SK-N-SH (cell line): Measurements from ENCODE around the gene ILF3. TPM values are rescaled to one million over a fixed set of nuclear protein-coding genes. Genes with fewer than 3 reads are reported as not detected.

Source experiments
- CTCF ChIA-PET: fragments of 300-600, 350-600 bp; formaldehyde crosslinking; extraction: SDS; loops from one replicate; lab custom pipeline; 2021; lab: Yijun Ruan, JAX
- POLR2A ChIA-PET: fragments of 350-600 bp; sonication (Branson Sonifier 250); formaldehyde crosslinking; extraction: SDS; loops from one replicate; lab custom pipeline; 2020; ENCODE audit warnings: antibody characterized with exemption, inconsistent platforms; lab: Yijun Ruan, JAX
- DNase-seq: peaks from one replicate; pipeline ENCODE4 v3.0.0; 2012
- H2AFZ ChIP-seq: fragments of 200-600 bp; sonication (generic); 2 replicates; pipeline ENCODE4 v1.8.1; 2016; ENCODE audit warnings: antibody characterized with exemption, mild to moderate bottlenecking, low read depth
- H3F3A ChIP-seq: fragments of 200-600 bp; sonication (generic); replicated peaks from 2 replicates; pipeline ENCODE3; 2016; ENCODE audit warnings: antibody characterized with exemption, mild to moderate bottlenecking; ENCODE audit not compliant: insufficient read depth
- H3K27ac ChIP-seq, 2 experiments: fragments of 200-500 bp in 1 of 2; fragments of 200-600 bp in 1 of 2; sonication (Bioruptor generic) in 1 of 2; sonication (generic), shearing (Covaris generic) in 1 of 2; 2 replicates each; pipeline versions ENCODE4 v1.5.1 to v1.6.1; 2014 to 2016; ENCODE audit warnings: low read depth in 2 of 2, inconsistent platforms in 1 of 2, low read length in 1 of 2, mild to moderate bottlenecking in 1 of 2, mixed read lengths in 1 of 2
- H3K27me3 ChIP-seq: fragments of 200-600 bp; sonication (generic), shearing (Covaris generic); 2 replicates; pipeline ENCODE4 v1.6.1; 2016; ENCODE audit warnings: mixed run types; ENCODE audit not compliant: insufficient read depth
- H3K36me3 ChIP-seq, 2 experiments: fragments of 200-500 bp in 1 of 2; fragments of 200-600 bp in 1 of 2; sonication (Bioruptor generic) in 1 of 2; sonication (generic) in 1 of 2; replicated peaks in 1 of 2; 2 replicates each; pipeline versions ENCODE3 to v1.5.1; 2014 to 2016; ENCODE audit warnings: low read length in 1 of 2, mild to moderate bottlenecking in 1 of 2; ENCODE audit not compliant: insufficient read depth in 2 of 2, control insufficient read depth in 1 of 2
- H3K4me1 ChIP-seq, 2 experiments: fragments of 200-500 bp in 1 of 2; fragments of 200-600 bp in 1 of 2; sonication (Bioruptor generic) in 1 of 2; sonication (generic), shearing (Covaris generic) in 1 of 2; 2 replicates each; pipeline versions ENCODE4 v1.5.1 to v1.6.1; 2014 to 2016; ENCODE audit warnings: low read depth in 1 of 2, low read length in 1 of 2, mixed run types in 1 of 2; ENCODE audit not compliant: insufficient read depth in 2 of 2, control insufficient read depth in 1 of 2
- H3K4me2 ChIP-seq: fragments of 200-600 bp; sonication (generic), shearing (Covaris generic); 2 replicates; pipeline ENCODE4 v1.6.1; 2017; ENCODE audit warnings: mixed run types
- H3K4me3 ChIP-seq, 2 experiments: fragments of 200-500 bp in 1 of 2; fragments of 200-600 bp in 1 of 2; sonication (Bioruptor generic) in 1 of 2; sonication (generic), shearing (Covaris generic) in 1 of 2; 2 replicates each; pipeline versions ENCODE4 v1.5.1 to v1.8.1; 2014 to 2016; ENCODE audit warnings: low read depth in 2 of 2, inconsistent platforms in 1 of 2, low read length in 1 of 2, mild to moderate bottlenecking in 1 of 2, mixed read lengths in 1 of 2, moderate library complexity in 1 of 2
- H3K79me2 ChIP-seq: fragments of 200-600 bp; sonication (generic); 2 replicates; pipeline ENCODE4 v1.8.1; 2017; ENCODE audit warnings: mild to moderate bottlenecking; ENCODE audit not compliant: insufficient read depth
- H3K9ac ChIP-seq: fragments of 200-600 bp; sonication (generic); 2 replicates; pipeline ENCODE4 v1.6.1; 2017; ENCODE audit warnings: mixed run types
- H3K9me2 ChIP-seq: fragments of 200-600 bp; sonication (generic); 2 replicates; pipeline ENCODE4 v1.6.1; 2017; ENCODE audit warnings: mixed run types
- H3K9me3 ChIP-seq: fragments of 200-600 bp; sonication (generic); 2 replicates; pipeline ENCODE4 v1.6.1; 2017; ENCODE audit warnings: mixed run types, mild to moderate bottlenecking, moderate library complexity
- H4K20me1 ChIP-seq: fragments of 200-600 bp; sonication (generic); 2 replicates; pipeline ENCODE4 v1.6.1; 2017; ENCODE audit warnings: mild to moderate bottlenecking, mixed run types; ENCODE audit not compliant: insufficient read depth
- CHD2 ChIP-seq: fragments of 150-350 bp; IDR thresholded peaks from 2 replicates; pipeline ENCODE4 v1.6.1; 2018; ENCODE audit warnings: low read length; ENCODE audit not compliant: partially characterized antibody
- FOXJ3 ChIP-seq: sonication (generic); formaldehyde crosslinking; IDR thresholded peaks from 2 replicates; pipeline ENCODE4 v1.5.1; 2020; ENCODE audit warnings: mild to moderate bottlenecking, missing genetic modification reagents
- MAX ChIP-seq: IDR thresholded peaks from 2 replicates; pipeline ENCODE4 v1.4.0; 2012; ENCODE audit warnings: low read depth
- MEF2A ChIP-seq: IDR thresholded peaks from 2 replicates; pipeline ENCODE4 v1.4.0; 2012; ENCODE audit warnings: low read depth, borderline replicate concordance
- MXI1 ChIP-seq: IDR thresholded peaks from 2 replicates; pipeline ENCODE4 v1.6.1; 2012; ENCODE audit warnings: mild to moderate bottlenecking, low read depth, low read length, improper control_type of control experiment
- NRF1 ChIP-seq: IDR thresholded peaks from 2 replicates; pipeline ENCODE4 v1.6.1; 2012; ENCODE audit warnings: low read depth, mild to moderate bottlenecking, low read length
- POLR2AphosphoS5 ChIP-seq: IDR thresholded peaks from 2 replicates; pipeline ENCODE4 v1.6.1; 2012; ENCODE audit warnings: low read depth, low read length
- REST ChIP-seq: IDR thresholded peaks from 2 replicates; pipeline ENCODE4 v1.6.1; 2012; ENCODE audit warnings: mild to moderate bottlenecking, low read depth, low read length, moderate library complexity
- TEAD4 ChIP-seq: IDR thresholded peaks from 2 replicates; pipeline ENCODE4 v1.4.0; 2012; ENCODE audit warnings: mild to moderate bottlenecking, borderline replicate concordance; ENCODE audit not compliant: insufficient read depth
- USF1 ChIP-seq: IDR thresholded peaks from 2 replicates; pipeline ENCODE4 v1.4.0; 2012; ENCODE audit warnings: low read depth, borderline replicate concordance
- WGBS: methylation state at CpG from one replicate; pipeline ENCODE4 v1.1.6; 2017; ENCODE audit warnings: low lambda C conversion rate; 5-methylcytosine and 5-hydroxymethylcytosine counted together
- polyA plus RNA-seq, 3 experiments: library from polyadenylated mRNA; depleted of rRNA; stranded (reverse); fragments of >200 nt; gene quantifications; 2 replicates each; pipeline ENCODE4 v1.2.3, GENCODE V29; 2012
- TF ChIP-seq, protein P1 (sequence below): fragments of 200-600 bp; sonication (generic); IDR thresholded peaks from 2 replicates; pipeline ENCODE4 v1.6.1; 2017; ENCODE audit warnings: antibody characterized with exemption, mild to moderate bottlenecking, moderate library complexity

ILF3 gene
- polyA plus RNA-seq, 1 of the 3 experiments (the other 2 are of a cell fraction): 229 TPM

DNA sequence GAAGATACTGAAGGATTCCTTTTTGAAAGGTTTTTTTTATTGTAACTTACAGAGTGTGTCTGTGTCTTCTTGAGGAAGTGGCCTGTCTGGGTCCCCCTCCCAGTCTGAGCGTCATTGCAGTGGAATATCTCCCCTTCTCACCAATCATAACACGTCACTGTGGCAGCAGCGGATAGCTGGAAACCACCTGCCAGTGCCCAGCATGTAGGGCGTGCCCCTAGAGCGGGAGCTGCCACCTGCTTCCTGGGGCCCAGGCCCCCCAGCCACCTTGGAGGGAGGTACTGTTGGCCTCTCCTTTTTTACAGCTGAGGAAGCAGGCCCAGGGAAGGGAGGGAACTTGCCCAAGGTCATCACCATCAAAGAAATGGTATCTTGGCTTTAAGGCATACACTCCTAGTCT is 59.2 kb downstream of the ILF3 start:
- CTCF ChIA-PET: interaction anchor here (0.7 to 5.2 kb wide), 3 partner anchors 12 to 164 kb away, joined by 3 to 47 read pairs (median 6); partner anchors contain the start of gene QTRT1
- no peak for TF ChIP-seq POLR2AphosphoS5
- no peak for TF ChIP-seq MXI1
- TF ChIP-seq USF1: no peak
- TF ChIP-seq, protein P1, sequence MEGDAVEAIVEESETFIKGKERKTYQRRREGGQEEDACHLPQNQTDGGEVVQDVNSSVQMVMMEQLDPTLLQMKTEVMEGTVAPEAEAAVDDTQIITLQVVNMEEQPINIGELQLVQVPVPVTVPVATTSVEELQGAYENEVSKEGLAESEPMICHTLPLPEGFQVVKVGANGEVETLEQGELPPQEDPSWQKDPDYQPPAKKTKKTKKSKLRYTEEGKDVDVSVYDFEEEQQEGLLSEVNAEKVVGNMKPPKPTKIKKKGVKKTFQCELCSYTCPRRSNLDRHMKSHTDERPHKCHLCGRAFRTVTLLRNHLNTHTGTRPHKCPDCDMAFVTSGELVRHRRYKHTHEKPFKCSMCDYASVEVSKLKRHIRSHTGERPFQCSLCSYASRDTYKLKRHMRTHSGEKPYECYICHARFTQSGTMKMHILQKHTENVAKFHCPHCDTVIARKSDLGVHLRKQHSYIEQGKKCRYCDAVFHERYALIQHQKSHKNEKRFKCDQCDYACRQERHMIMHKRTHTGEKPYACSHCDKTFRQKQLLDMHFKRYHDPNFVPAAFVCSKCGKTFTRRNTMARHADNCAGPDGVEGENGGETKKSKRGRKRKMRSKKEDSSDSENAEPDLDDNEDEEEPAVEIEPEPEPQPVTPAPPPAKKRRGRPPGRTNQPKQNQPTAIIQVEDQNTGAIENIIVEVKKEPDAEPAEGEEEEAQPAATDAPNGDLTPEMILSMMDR: no peak
- no peak for TF ChIP-seq MAX
- TF ChIP-seq, all 33 proteins: peak for 0

GRCh38 chr19:10717054-10717355 is 62.9 kb downstream of the ILF3 start:
- peaks cover 36% of the 10 kb centered on the region for H4K20me1 ChIP-seq
- DNase-seq: no peak
- peaks cover 6% of the 10 kb centered on the region for H3F3A ChIP-seq
- peaks cover 2 to 5% of the 10 kb centered on the region in 2 experiments for H3K36me3 ChIP-seq
- H3K9me3 ChIP-seq: no peaks in the 10 kb centered on the region
- H3K27ac ChIP-seq: peak overlapping the region; percentile 29 to 32; a peak in 2 of 4 replicates
- no peaks in the 10 kb centered on the region for H3K9me2 ChIP-seq
- 44% methylated on average over 12 of the region's 12 CpGs for WGBS
- peaks cover 41% of the 10 kb centered on the region for H3K79me2 ChIP-seq
- no peak for TF ChIP-seq POLR2AphosphoS5
- no peak for TF ChIP-seq NRF1
- TF ChIP-seq, protein P1: no peak
- no peak for TF ChIP-seq FOXJ3 (CRISPR knock-in tag)
- TF ChIP-seq CHD2: no peak
- no peak for TF ChIP-seq TEAD4
- no peak for TF ChIP-seq REST
- no peak for TF ChIP-seq MEF2A
- peak overlapping the region; percentile 67; the same call in 1 of the 2 replicates for H3K4me2 ChIP-seq
- CTCF ChIA-PET: interaction anchor here (0.6 to 5.9 kb wide), 37 partner anchors 9 to 200 kb away, joined by 3 to 74 read pairs (median 5); partner anchors contain the start of genes QTRT1, S1PR5 and TMED1
- H3K27me3 ChIP-seq: no peaks in the 10 kb centered on the region
- H3K4me3 ChIP-seq: peak overlapping the region; percentile 6 to 29; a peak in 2 of 4 replicates
- 0 out of 2 replicates have a peak overlapping the region, but pooled peaks have one; percentile 30 for H3K9ac ChIP-seq
- peak overlapping the region; percentile 91 for H2AFZ ChIP-seq
- POLR2A ChIA-PET: interaction anchor here (0.7 to 1.9 kb wide), 4 partner anchors 16 to 156 kb away, joined by 3 to 8 read pairs (median 5); partner anchors contain the start of genes QTRT1 and TMED1
- peaks cover 4 to 13% of the 10 kb centered on the region in 2 experiments; a peak in 1 of 4 replicates for H3K4me1 ChIP-seq

More for the DNA sequence above, 59.2 kb downstream of the ILF3 start:
- peaks cover 0 to 4% of the 10 kb centered on the region in 2 experiments; a peak in 1 of 4 replicates for H3K4me1 ChIP-seq
- POLR2A ChIA-PET: no interaction called here
- H4K20me1 ChIP-seq: peaks cover under 1% of the 10 kb centered on the region
- H2AFZ ChIP-seq: no peak overlapping the region
- H3K27me3 ChIP-seq: no peaks in the 10 kb centered on the region
- H3K79me2 ChIP-seq: peaks cover 4% of the 10 kb centered on the region; the same call in 1 of the 2 replicates
- peaks cover 6% of the 10 kb centered on the region for H3F3A ChIP-seq
- whole genome bisulfite sequencing: 90% methylated on average over 3 of the region's 5 CpGs
- peaks cover 2% of the 10 kb centered on the region in 2 experiments for H3K36me3 ChIP-seq
- H3K9ac ChIP-seq: no peak overlapping the region
- H3K27ac ChIP-seq: no peak overlapping the region
- H3K9me2 ChIP-seq: no peaks in the 10 kb centered on the region
- H3K9me3 ChIP-seq: no peaks in the 10 kb centered on the region
- DNase-seq: no peak
- no peak overlapping the region for H3K4me2 ChIP-seq
- no peak overlapping the region for H3K4me3 ChIP-seq
